NCI-H2227 treated with DMSO at 0.1 percent for 48 hours (cell line): ENCODE measurements around the gene HEPACAM2.

Experiments
- DNase-seq: peaks from one replicate; lab custom pipeline; 2025; lab: John Stamatoyannopoulos, UW

Gene HEPACAM2

GRCh38 chr7:93147363-93147762, 78.9 kb downstream of the HEPACAM2 start:
- DNase-seq: peak; percentile 73

GRCh38 chr7:93146472-93147141, 79.7 kb downstream of the HEPACAM2 start:
- DNase-seq: no peak

- no peak for DNase-seq
Measured at GRCh38 chr7:93146036-93146435, 80.2 kb downstream of the HEPACAM2 start.

GRCh38 chr7:93145354-93145753, 80.9 kb downstream of the HEPACAM2 start:
- no peak for DNase-seq

GRCh38 chr7:93142127-93142526, 84.1 kb downstream of the HEPACAM2 start:
- no peak for DNase-seq

- no peak for DNase-seq
Measured at GRCh38 chr7:93140582-93141191, 85.6 kb downstream of the HEPACAM2 start.

GRCh38 chr7:93138576-93138975, 87.7 kb downstream of the HEPACAM2 start:
- DNase-seq: no peak
